HepG2 (cell line): Measurements from ENCODE around the gene KISS1R. TPM values are rescaled to one million over a fixed set of nuclear protein-coding genes. Genes with fewer than 3 reads are reported as not detected.
A peak's percentile ranks its signal among the peaks of the same experiment; 100 is the strongest.

Experiments
- BHLHE40 ChIP-seq: IDR thresholded peaks from 2 replicates; pipeline ENCODE4 v1.6.1; 2011; ENCODE audit warnings: low read length, improper control_type of control experiment
- CEBPZ ChIP-seq: IDR thresholded peaks from 2 replicates; pipeline ENCODE4 v1.6.1; 2012; ENCODE audit warnings: low read length, improper control_type of control experiment
- CREM ChIP-seq, 2 experiments: sonication (generic) in 1 of 2; formaldehyde crosslinking in 1 of 2; IDR thresholded peaks; 2 replicates each; pipeline versions ENCODE4 v1.4.0 to v1.6.1; 2016 to 2020; ENCODE audit warnings: antibody characterized with exemption in 1 of 2, mild to moderate bottlenecking in 1 of 2, missing genetic modification reagents in 1 of 2
- FOXA3 ChIP-seq: IDR thresholded peaks from 2 replicates; pipeline ENCODE4 v1.6.1; 2016; ENCODE audit warnings: missing genetic modification reagents, missing compliant biosample characterization
- GABPA ChIP-seq, 2 experiments: IDR thresholded peaks; 2 replicates each; pipeline ENCODE4 v1.6.1; 2011 to 2016; ENCODE audit warnings: low read depth in 2 of 2, low read length in 1 of 2, missing biosample characterization in 1 of 2, missing genetic modification characterization in 1 of 2
- GLI4 ChIP-seq: sonication (generic); formaldehyde crosslinking; IDR thresholded peaks from 2 replicates; pipeline ENCODE4 v1.5.1; 2020; ENCODE audit warnings: missing genetic modification reagents, mild to moderate bottlenecking, moderate library complexity, borderline replicate concordance
- IRF2 ChIP-seq: IDR thresholded peaks from 2 replicates; pipeline ENCODE4 v1.6.1; 2018; ENCODE audit warnings: missing genetic modification reagents, missing compliant biosample characterization
- RORA ChIP-seq: sonication (generic); formaldehyde crosslinking; IDR thresholded peaks from 2 replicates; pipeline ENCODE4 v1.5.0; 2020; ENCODE audit warnings: mild to moderate bottlenecking, missing genetic modification reagents, moderate library complexity
- ZBTB1 ChIP-seq: sonication (generic); formaldehyde crosslinking; IDR thresholded peaks from 2 replicates; pipeline ENCODE4 v1.4.0; 2020; ENCODE audit warnings: missing genetic modification reagents, borderline replicate concordance
- ZBTB7A ChIP-seq: sonication (generic); formaldehyde crosslinking; IDR thresholded peaks from 2 replicates; pipeline ENCODE4 v1.8.0; 2022; ENCODE audit warnings: mild to moderate bottlenecking, missing genetic modification reagents
- ZC3H13 ChIP-seq: sonication (generic); formaldehyde crosslinking; IDR thresholded peaks from 2 replicates; pipeline ENCODE4 v1.8.1; 2023; ENCODE audit warnings: mild to moderate bottlenecking, missing genetic modification reagents, moderate library complexity
- ZNF143 ChIP-seq: sonication (generic); formaldehyde crosslinking; IDR thresholded peaks from 2 replicates; pipeline ENCODE4 v1.4.0; 2020; ENCODE audit warnings: missing genetic modification reagents
- ZNF503 ChIP-seq: sonication (generic); formaldehyde crosslinking; IDR thresholded peaks from 2 replicates; pipeline ENCODE4 v1.4.0; 2020; ENCODE audit warnings: missing genetic modification reagents
- ZNF816 ChIP-seq: sonication (generic); formaldehyde crosslinking; IDR thresholded peaks from 2 replicates; pipeline ENCODE4 v1.8.0; 2022; ENCODE audit warnings: missing genetic modification reagents, mild to moderate bottlenecking, borderline replicate concordance
- polyA plus RNA-seq, 8 experiments: library from polyadenylated mRNA; depleted of rRNA in 3 of 8; stranded (reverse) in 7 of 8; unstranded in 1 of 8; fragments of >200 nt; fragmentation: Illumina TruSeq in 4 of 8; extraction: Trizol in 4 of 8; gene quantifications; 2 replicates each; pipeline versions ENCODE4 v1.2.1 to v1.2.3, GENCODE V29; 2011 to 2016; ENCODE audit warnings: low read depth in 4 of 8, missing spikeins in 1 of 8, mixed read lengths in 1 of 8; ENCODE audit not compliant: insufficient read depth in 1 of 8
- total RNA-seq, 5 experiments: library from RNA; depleted of rRNA; stranded (reverse); fragments of >200 nt; fragmentation: Illumina TruSeq; extraction: Trizol; gene quantifications; 2 replicates each; pipeline ENCODE4 v1.2.3, GENCODE V29; 2016; ENCODE audit warnings: low read depth in 1 of 5
- TF ChIP-seq, protein P1 (sequence below): sonication (generic); formaldehyde crosslinking; IDR thresholded peaks from 2 replicates; pipeline ENCODE4 v1.4.0; 2020; ENCODE audit warnings: mild to moderate bottlenecking, missing genetic modification reagents
- TF ChIP-seq, protein P2 (sequence below): sonication (generic); formaldehyde crosslinking; IDR thresholded peaks from 2 replicates; pipeline ENCODE4 v1.8.1; 2023; ENCODE audit warnings: mild to moderate bottlenecking, inconsistent platforms, moderate library complexity, missing genetic modification reagents, borderline replicate concordance

The KISS1R gene
- total and polyA plus RNA-seq, 2 of the 13 experiments (the other 11 are each of a cell fraction or from before 2014, with no cell fraction given): 1.1 to 10.2 TPM

DNA sequence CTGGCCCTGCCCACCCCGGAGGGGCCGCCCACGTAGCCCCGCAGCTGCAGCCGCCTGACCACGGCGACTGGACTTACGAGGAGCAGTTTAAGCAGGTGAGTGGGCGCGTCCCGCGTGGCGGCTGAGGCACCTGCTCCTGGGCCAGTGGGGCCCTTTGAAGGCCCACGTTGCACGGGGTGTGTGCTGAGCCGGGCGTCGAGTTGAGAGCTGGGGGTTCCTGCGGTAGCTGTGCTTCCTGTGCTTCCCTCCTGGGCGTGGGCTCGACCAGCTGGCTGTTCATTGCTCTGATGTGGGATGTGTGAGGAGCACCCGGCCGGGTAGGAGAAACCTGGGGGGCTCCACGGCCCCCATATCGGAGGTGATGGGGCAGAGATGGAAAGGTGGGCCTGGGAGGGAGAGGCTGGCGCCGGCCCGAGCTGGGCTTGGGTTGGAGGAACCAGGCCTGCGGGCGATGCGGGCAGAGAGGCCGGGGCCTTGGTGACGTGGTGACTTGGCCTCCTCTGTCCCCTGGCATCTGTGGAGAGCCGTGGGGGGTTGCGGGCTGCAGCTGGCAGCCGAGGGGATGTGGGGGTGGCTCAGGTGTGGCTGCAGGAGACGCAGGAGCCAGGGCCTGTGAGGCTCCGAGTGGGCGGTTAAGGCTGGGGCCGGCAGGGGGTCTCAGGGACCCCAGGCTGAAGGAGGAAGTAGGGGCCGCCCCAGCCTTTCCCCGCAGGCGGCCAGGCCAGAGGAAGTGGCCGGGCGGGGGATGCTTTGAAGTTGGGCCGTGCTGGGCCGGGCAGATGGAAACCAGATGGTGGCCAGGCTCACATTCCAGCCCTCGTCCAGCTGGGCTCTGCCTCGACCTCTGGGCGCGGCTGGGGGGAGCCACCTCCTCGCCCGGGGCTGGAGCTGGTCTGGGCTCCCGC lies 15.8 kb downstream of the KISS1R start (continued):
- TF ChIP-seq GLI4 (CRISPR knock-in tag): no peak
- TF ChIP-seq ZBTB7A (CRISPR knock-in tag): peak; percentile 73
- no peak for TF ChIP-seq ZNF143 (CRISPR knock-in tag)
- no peak for TF ChIP-seq RORA (CRISPR knock-in tag)
- TF ChIP-seq BHLHE40: no peak
- TF ChIP-seq FOXA3 (CRISPR knock-in tag): no peak
- TF ChIP-seq ZNF816 (CRISPR knock-in tag): no peak
- TF ChIP-seq CEBPZ: no peak
- no peak for TF ChIP-seq IRF2 (CRISPR knock-in tag)
- TF ChIP-seq, protein P1, sequence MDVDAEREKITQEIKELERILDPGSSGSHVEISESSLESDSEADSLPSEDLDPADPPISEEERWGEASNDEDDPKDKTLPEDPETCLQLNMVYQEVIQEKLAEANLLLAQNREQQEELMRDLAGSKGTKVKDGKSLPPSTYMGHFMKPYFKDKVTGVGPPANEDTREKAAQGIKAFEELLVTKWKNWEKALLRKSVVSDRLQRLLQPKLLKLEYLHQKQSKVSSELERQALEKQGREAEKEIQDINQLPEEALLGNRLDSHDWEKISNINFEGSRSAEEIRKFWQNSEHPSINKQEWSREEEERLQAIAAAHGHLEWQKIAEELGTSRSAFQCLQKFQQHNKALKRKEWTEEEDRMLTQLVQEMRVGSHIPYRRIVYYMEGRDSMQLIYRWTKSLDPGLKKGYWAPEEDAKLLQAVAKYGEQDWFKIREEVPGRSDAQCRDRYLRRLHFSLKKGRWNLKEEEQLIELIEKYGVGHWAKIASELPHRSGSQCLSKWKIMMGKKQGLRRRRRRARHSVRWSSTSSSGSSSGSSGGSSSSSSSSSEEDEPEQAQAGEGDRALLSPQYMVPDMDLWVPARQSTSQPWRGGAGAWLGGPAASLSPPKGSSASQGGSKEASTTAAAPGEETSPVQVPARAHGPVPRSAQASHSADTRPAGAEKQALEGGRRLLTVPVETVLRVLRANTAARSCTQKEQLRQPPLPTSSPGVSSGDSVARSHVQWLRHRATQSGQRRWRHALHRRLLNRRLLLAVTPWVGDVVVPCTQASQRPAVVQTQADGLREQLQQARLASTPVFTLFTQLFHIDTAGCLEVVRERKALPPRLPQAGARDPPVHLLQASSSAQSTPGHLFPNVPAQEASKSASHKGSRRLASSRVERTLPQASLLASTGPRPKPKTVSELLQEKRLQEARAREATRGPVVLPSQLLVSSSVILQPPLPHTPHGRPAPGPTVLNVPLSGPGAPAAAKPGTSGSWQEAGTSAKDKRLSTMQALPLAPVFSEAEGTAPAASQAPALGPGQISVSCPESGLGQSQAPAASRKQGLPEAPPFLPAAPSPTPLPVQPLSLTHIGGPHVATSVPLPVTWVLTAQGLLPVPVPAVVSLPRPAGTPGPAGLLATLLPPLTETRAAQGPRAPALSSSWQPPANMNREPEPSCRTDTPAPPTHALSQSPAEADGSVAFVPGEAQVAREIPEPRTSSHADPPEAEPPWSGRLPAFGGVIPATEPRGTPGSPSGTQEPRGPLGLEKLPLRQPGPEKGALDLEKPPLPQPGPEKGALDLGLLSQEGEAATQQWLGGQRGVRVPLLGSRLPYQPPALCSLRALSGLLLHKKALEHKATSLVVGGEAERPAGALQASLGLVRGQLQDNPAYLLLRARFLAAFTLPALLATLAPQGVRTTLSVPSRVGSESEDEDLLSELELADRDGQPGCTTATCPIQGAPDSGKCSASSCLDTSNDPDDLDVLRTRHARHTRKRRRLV (CRISPR knock-in tag): no peak
- TF ChIP-seq CREM (IDR thresholded peaks at IDR 0.05): no peak
- no peak for TF ChIP-seq CREM (CRISPR knock-in tag; IDR thresholded peaks at IDR 0.05)
- TF ChIP-seq, protein P2, sequence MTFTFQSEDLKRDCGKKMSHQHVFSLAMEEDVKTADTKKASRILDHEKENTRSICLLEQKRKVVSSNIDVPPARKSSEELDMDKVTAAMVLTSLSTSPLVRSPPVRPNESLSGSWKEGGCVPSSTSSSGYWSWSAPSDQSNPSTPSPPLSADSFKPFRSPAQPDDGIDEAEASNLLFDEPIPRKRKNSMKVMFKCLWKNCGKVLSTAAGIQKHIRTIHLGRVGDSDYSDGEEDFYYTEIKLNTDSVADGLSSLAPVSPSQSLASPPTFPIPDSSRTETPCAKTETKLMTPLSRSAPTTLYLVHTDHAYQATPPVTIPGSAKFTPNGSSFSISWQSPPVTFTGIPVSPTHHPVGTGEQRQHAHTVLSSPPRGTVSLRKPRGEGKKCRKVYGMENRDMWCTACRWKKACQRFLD (CRISPR knock-in tag): no peak
- TF ChIP-seq GABPA (IDR thresholded peaks at IDR 0.05; ENCODE audit: low read depth, low read length): no peak
- TF ChIP-seq GABPA (CRISPR knock-in tag; IDR thresholded peaks at IDR 0.05; ENCODE audit: low read depth): peak; percentile 16; the same call in 1 of the 2 replicates
- TF ChIP-seq ZC3H13: no peak
- no peak for TF ChIP-seq ZNF503 (CRISPR knock-in tag)
- TF ChIP-seq ZBTB1 (CRISPR knock-in tag): no peak
